HFFc6 (cell line): ENCODE data around the gene LMCD1. TPM values are rescaled to one million over a fixed set of nuclear protein-coding genes. Genes with fewer than 3 reads are reported as not detected.

ENCODE experiments used
- DNase-seq: peaks from one replicate; pipeline ENCODE4 v3.0.0-alpha.2; 2018
- H3K27ac Mint-ChIP-seq: 2 replicates; pipeline ENCODE4 v1.8.0; 2020; ENCODE audit warnings: mild to moderate bottlenecking, mixed read lengths
- H3K27me3 Mint-ChIP-seq: 2 replicates; pipeline ENCODE4 v1.8.0; 2021; ENCODE audit warnings: mild to moderate bottlenecking, moderate library complexity, mixed read lengths; ENCODE audit not compliant: insufficient read depth
- H3K36me3 Mint-ChIP-seq: 2 replicates; pipeline ENCODE4 v1.8.0; 2021; ENCODE audit warnings: low read depth, mixed read lengths
- H3K4me1 Mint-ChIP-seq: 2 replicates; pipeline ENCODE4 v1.8.0; 2020; ENCODE audit warnings: low read depth, mixed read lengths
- H3K4me3 Mint-ChIP-seq: 2 replicates; pipeline ENCODE4 v1.8.0; 2020; ENCODE audit warnings: mild to moderate bottlenecking, moderate library complexity, mixed read lengths
- H3K9me3 Mint-ChIP-seq: 2 replicates; pipeline ENCODE4 v1.8.0; 2020; ENCODE audit warnings: mild to moderate bottlenecking, mixed read lengths
- total RNA-seq, 6 experiments: library from RNA; stranded (reverse); fragmentation: NEBNext Ultra II Directional; extraction: Animal tissue kit (Norgen Biotek cat#: 25700); gene quantifications; 2 replicates in 1 of 6; 3 replicates in 5 of 6; pipeline ENCODE4 v1.2.3, GENCODE V29; 2021
- TF ChIP-seq, protein P1 (sequence below): fragments of 200-600 bp; sonication (generic); IDR thresholded peaks from 2 replicates; pipeline ENCODE4 v1.5.0; 2021; ENCODE audit warnings: antibody characterized with exemption, mild to moderate bottlenecking

LMCD1 gene
- total RNA-seq, 6 experiments from 2014 or later: 20.1 to 50.6 (median 23.3) TPM

DNA sequence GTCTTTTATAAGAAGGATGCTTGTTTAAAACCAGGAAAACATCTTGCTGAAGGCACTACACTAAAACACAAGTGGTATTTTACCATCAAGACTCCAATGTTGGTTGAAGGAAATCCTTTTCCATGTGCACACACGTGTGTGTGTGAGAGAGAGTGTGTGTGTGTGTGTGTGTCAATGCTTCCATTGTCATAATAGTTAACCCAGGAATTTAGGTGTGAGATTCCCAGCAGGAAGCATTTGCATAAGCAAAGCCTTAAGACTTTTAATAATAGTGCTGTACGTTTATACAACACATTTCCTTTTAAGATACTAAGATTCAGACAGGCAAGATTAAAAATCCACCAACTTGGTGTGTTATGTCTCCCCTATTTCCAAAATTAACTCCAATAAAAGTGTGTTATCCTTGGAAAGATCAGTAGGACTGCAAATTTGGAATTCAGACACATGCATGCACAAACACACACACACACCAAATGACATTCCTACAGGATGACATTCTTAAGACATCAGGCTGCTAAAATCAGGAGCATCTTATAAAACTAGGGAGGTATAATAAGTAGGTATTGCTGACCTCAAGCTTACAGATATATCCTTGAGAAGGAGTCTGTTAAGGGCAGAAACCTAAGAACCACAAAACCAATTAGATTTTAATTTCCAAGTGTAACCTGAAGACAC is 18.3 kb downstream of the LMCD1 start:
- TF ChIP-seq, protein P1, sequence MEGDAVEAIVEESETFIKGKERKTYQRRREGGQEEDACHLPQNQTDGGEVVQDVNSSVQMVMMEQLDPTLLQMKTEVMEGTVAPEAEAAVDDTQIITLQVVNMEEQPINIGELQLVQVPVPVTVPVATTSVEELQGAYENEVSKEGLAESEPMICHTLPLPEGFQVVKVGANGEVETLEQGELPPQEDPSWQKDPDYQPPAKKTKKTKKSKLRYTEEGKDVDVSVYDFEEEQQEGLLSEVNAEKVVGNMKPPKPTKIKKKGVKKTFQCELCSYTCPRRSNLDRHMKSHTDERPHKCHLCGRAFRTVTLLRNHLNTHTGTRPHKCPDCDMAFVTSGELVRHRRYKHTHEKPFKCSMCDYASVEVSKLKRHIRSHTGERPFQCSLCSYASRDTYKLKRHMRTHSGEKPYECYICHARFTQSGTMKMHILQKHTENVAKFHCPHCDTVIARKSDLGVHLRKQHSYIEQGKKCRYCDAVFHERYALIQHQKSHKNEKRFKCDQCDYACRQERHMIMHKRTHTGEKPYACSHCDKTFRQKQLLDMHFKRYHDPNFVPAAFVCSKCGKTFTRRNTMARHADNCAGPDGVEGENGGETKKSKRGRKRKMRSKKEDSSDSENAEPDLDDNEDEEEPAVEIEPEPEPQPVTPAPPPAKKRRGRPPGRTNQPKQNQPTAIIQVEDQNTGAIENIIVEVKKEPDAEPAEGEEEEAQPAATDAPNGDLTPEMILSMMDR: no peak
- H3K27me3 Mint-ChIP-seq: no peaks in the 10 kb centered on the region; the same call in 1 of the 2 replicates
- DNase-seq: no peak
- H3K27ac Mint-ChIP-seq: peak overlapping the region; percentile 77
- H3K9me3 Mint-ChIP-seq: peaks cover 6% of the 10 kb centered on the region; the same call in 1 of the 2 replicates
- H3K36me3 Mint-ChIP-seq: peaks cover 14% of the 10 kb centered on the region
- peaks cover 56% of the 10 kb centered on the region for H3K4me1 Mint-ChIP-seq
- H3K4me3 Mint-ChIP-seq: peak overlapping the region; percentile 67; the same call in 1 of the 2 replicates

GRCh38 chr3:8520816-8521403 is 19.3 kb downstream of the LMCD1 start:
- Mint-ChIP-seq H3K4me3 (no peak overlapping the region), H3K4me1 (peaks cover 50% of the 10 kb centered on the region), H3K27ac (no peak overlapping the region), H3K9me3 (peaks cover 6% of the 10 kb centered on the region; the same call in 1 of the 2 replicates), H3K27me3 (no peaks in the 10 kb centered on the region; the same call in 1 of the 2 replicates), H3K36me3 (peaks cover 14% of the 10 kb centered on the region)
- TF ChIP-seq, protein P1: no peak
- DNase-seq: no peak

- TF ChIP-seq, protein P1: no peak
- Mint-ChIP-seq H3K4me1 (peaks cover 32% of the 10 kb centered on the region), H3K9me3 (peaks cover 6% of the 10 kb centered on the region; the same call in 1 of the 2 replicates), H3K36me3 (peaks cover 14% of the 10 kb centered on the region), H3K27ac (no peak overlapping the region), H3K4me3 (no peak overlapping the region), H3K27me3 (no peaks in the 10 kb centered on the region; the same call in 1 of the 2 replicates)
- no peak for DNase-seq
Measured at GRCh38 chr3:8523041-8523440, 21.4 kb downstream of the LMCD1 start.

DNA sequence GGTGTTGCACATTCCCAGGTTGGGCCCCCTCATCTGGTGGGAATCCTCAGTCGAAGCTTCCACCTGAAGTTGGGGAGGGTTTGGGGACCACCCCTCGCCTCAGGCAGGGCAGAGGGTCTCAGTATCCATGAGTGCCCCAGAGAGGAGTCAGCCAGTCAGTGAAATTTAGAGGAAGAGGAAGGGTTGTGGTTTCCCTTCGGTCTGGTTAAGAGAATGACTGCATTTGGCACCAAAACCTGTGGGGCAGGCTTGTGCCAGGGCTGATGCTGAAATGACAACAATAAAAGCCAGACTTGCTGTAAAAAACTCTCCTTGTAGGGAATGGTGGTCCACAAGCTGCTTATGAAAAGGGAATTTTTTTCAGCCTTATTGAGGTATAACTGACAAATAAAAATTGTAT is 22.6 kb downstream of the LMCD1 start:
- Mint-ChIP-seq H3K4me1 (peaks cover 28% of the 10 kb centered on the region), H3K9me3 (no peaks in the 10 kb centered on the region), H3K4me3 (no peak overlapping the region), H3K27me3 (no peaks in the 10 kb centered on the region; the same call in 1 of the 2 replicates), H3K27ac (no peak overlapping the region), H3K36me3 (peaks cover 9% of the 10 kb centered on the region)
- TF ChIP-seq, protein P1: no peak
- no peak for DNase-seq

- no peaks in the 10 kb centered on the region for H3K9me3 Mint-ChIP-seq
- H3K4me1 Mint-ChIP-seq: peaks cover 28% of the 10 kb centered on the region
- peaks cover 9% of the 10 kb centered on the region for H3K36me3 Mint-ChIP-seq
- H3K27ac Mint-ChIP-seq: no peak overlapping the region
- TF ChIP-seq, protein P1: no peak
- DNase-seq: no peak
- no peaks in the 10 kb centered on the region; the same call in 1 of the 2 replicates for H3K27me3 Mint-ChIP-seq
- H3K4me3 Mint-ChIP-seq: no peak overlapping the region
Measured at GRCh38 chr3:8524656-8525399, 23.2 kb downstream of the LMCD1 start.
